ENCODE results near the gene PLEKHH1.

Gene PLEKHH1

DNA sequence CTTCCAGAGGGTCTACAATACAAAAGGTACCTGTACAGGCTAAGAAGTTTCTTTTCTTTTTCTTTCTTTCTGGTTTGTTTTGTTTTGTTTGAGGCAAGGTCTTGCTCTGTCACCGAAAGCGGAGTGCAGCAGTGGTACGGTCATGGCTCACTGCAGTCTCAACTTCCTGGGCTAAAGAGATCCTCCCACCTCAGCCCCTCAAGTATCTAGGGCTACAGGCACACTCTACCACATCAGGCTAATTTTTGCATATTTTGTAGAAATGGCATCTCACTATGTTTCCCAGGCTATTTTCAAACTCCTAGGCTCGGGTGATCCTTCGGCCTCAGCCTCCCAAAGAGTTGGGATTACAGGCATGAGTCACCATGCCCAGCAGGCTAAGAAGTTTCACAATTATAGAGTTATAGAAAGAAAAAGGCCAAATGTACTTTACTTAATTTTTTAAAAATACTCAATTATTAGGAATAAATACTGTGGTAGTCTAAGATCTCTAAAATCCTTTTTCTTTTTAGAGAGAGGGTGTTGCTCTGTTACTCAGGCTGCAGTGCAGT, 70.0 kb downstream of the PLEKHH1 start (continued):
- TF ChIP-seq, protein P1, sequence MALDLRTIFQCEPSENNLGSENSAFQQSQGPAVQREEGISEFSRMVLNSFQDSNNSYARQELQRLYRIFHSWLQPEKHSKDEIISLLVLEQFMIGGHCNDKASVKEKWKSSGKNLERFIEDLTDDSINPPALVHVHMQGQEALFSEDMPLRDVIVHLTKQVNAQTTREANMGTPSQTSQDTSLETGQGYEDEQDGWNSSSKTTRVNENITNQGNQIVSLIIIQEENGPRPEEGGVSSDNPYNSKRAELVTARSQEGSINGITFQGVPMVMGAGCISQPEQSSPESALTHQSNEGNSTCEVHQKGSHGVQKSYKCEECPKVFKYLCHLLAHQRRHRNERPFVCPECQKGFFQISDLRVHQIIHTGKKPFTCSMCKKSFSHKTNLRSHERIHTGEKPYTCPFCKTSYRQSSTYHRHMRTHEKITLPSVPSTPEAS (tag by site-specific recombination; IDR thresholded peaks at IDR 0.05): no peak
- TF ChIP-seq ZNF670 (tag by site-specific recombination; IDR thresholded peaks at IDR 0.05; ENCODE audit: low read depth) (no peak), KLF17 (tag by site-specific recombination; IDR thresholded peaks at IDR 0.05) (no peak), ZNF221 (tag by site-specific recombination; IDR thresholded peaks at IDR 0.05; ENCODE audit: borderline replicate concordance) (no peak), ZNF341 (tag by site-specific recombination; IDR thresholded peaks at IDR 0.05; ENCODE audit: low read depth) (no peak), ZXDB (tag by site-specific recombination; IDR thresholded peaks at IDR 0.05) (no peak)
- TF ChIP-seq, protein P2, sequence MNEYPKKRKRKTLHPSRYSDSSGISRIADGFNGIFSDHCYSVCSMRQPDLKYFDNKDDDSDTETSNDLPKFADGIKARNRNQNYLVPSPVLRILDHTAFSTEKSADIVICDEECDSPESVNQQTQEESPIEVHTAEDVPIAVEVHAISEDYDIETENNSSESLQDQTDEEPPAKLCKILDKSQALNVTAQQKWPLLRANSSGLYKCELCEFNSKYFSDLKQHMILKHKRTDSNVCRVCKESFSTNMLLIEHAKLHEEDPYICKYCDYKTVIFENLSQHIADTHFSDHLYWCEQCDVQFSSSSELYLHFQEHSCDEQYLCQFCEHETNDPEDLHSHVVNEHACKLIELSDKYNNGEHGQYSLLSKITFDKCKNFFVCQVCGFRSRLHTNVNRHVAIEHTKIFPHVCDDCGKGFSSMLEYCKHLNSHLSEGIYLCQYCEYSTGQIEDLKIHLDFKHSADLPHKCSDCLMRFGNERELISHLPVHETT (tag by site-specific recombination; IDR thresholded peaks at IDR 0.05): no peak

GRCh38 chr14:67607646-67608045, 74.6 kb downstream of the PLEKHH1 start:
- Histone ChIP-seq H3K27ac (ENCODE audit: extremely low read depth, low read depth, low read length) (no peak overlapping the region), H3K9me3 (ENCODE audit: control insufficient read depth, insufficient read depth, low read depth, low read length) (no peaks in the 10 kb centered on the region), H3K36me3 (ENCODE audit: control insufficient read depth in 2 of 2, insufficient read depth in 1 of 2, low read length in 2 of 2) (no peaks in the 10 kb centered on the region), H3K4me3 (ENCODE audit: low read depth, low read length) (no peak overlapping the region), H3K4me1 (ENCODE audit: control insufficient read depth, insufficient read depth, low read length) (no peaks in the 10 kb centered on the region)
- TF ChIP-seq MEIS1 (CRISPR knock-in tag; IDR thresholded peaks at IDR 0.05; ENCODE audit: borderline replicate concordance): no peak
- no peak for TF ChIP-seq ZBTB11 (tag by site-specific recombination; conservative IDR thresholded peaks at IDR 0.05; ENCODE audit: low read depth)
- TF ChIP-seq ZNF785 (tag by site-specific recombination; IDR thresholded peaks at IDR 0.05): no peak
- ChIA-PET POLR2A (no interaction called here), CTCF (interaction anchor here (0.5 to 4.1 kb wide), 2 partner anchors 97 to 977 kb away, joined by 3 to 11 read pairs; no protein-coding TSS in a partner anchor)

DNA sequence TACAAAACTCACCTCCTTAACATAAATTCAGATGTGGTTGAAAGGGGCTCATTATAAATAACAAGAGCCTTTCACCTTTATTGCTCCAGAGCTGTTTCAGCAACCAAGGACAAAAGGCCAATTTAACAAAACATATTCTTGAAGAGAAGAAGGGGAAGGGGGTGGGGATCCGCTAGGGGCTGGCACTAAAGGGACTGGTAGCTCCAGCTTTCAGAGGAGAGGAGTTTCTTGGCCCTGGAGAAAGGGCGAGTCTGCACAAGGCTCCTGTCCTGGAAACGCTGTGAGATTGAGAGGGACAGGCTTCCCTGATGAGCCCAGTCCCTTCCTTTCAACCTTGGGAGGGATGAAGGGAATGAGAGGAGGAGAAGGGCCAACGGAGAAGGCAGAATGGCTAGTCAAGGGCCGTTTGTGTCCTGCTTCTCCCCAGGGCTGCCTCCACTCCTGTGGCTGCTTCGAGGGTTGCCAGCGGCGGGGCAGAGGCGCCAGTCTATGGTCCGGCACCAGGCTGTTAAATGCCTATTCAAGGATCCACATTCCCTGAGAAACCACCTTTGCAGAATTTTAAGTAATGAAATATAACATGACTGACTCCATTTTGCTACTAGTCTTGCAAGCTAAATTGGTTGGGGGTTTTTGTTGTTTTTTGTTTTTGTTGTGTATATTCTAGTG, 76.7 kb downstream of the PLEKHH1 start:
- Histone ChIP-seq H3K36me3 (ENCODE audit: control insufficient read depth in 2 of 2, insufficient read depth in 1 of 2, low read length in 2 of 2) (no peaks in the 10 kb centered on the region), H3K4me3 (ENCODE audit: low read depth, low read length) (no peak overlapping the region), H3K4me1 (ENCODE audit: control insufficient read depth, insufficient read depth, low read length) (no peaks in the 10 kb centered on the region), H3K27ac (ENCODE audit: extremely low read depth, low read depth, low read length) (no peak overlapping the region), H3K9me3 (ENCODE audit: control insufficient read depth, insufficient read depth, low read depth, low read length) (no peaks in the 10 kb centered on the region)
- ChIA-PET CTCF (interaction anchor here (0.9 to 3.3 kb wide), 2 partner anchors 10 to 183 kb away, joined by 3 to 15 read pairs; partner anchors contain the start of gene PIGH), POLR2A (interaction anchor here (1.4 kb wide), 1 partner anchor 9 kb away, joined by 6 read pairs; the partner anchor contains the start of gene PIGH)
- TF ChIP-seq KLF7 (tag by site-specific recombination; IDR thresholded peaks at IDR 0.05; ENCODE audit: borderline replicate concordance) (no peak), ZNF626 (tag by site-specific recombination; IDR thresholded peaks at IDR 0.05) (no peak), ZNF248 (tag by site-specific recombination; IDR thresholded peaks at IDR 0.05) (no peak), HOXD13 (CRISPR knock-in tag; IDR thresholded peaks at IDR 0.05; ENCODE audit: borderline replicate concordance) (no peak), ZNF239 (tag by site-specific recombination; IDR thresholded peaks at IDR 0.05) (no peak), ZBTB20 (tag by site-specific recombination; IDR thresholded peaks at IDR 0.05) (no peak), ZFHX2 (tag by site-specific recombination; conservative IDR thresholded peaks at IDR 0.05) (no peak), ZNF776 (tag by site-specific recombination; IDR thresholded peaks at IDR 0.05; ENCODE audit: borderline replicate concordance) (no peak), ZFP37 (tag by site-specific recombination; IDR thresholded peaks at IDR 0.05) (no peak), ZIC2 (tag by site-specific recombination; IDR thresholded peaks at IDR 0.05) (no peak), MEIS1 (CRISPR knock-in tag; IDR thresholded peaks at IDR 0.05; ENCODE audit: borderline replicate concordance) (no peak), ZBTB49 (tag by site-specific recombination; IDR thresholded peaks at IDR 0.05; ENCODE audit: low read depth) (no peak), ZNF155 (tag by site-specific recombination; IDR thresholded peaks at IDR 0.05) (no peak), ZBTB21 (tag by site-specific recombination; IDR thresholded peaks at IDR 0.05) (no peak)
